Measurements from ENCODE around the gene NEURL3.

NEURL3 gene

DNA sequence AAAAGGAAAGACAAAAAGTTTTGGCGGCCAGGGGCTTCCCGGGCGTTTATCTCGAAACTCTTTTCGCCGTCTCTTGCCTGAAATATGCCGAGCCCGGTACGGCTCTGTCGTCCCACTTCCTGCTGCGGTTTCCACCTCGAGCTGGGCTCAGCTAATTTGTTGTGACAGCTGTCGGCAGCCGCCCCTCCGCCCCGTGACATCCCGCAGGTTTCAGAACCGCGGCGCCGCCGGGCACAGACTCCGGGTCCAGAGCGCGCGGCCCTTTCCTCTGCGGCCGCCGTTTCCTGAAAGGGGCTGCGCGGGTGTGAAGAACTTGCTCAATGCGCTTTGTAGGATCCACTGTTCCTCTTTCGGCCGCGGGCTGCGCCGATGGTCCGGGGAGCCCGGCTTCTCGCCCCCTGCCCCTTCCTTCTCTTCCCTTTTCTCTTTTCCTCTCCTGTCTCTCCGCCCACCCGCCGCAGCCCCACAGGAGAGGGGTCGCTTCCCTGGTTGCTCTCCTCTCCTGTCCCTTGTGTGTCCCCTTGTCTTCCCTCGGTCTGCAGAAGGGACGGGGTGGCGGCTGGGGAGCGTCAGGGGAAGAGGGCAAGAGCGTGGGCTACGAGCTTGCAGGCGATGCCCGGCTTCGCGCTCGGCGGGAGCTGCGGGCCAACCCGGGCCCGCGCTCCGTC is 32.0 kb upstream of the NEURL3 start (continued):
- TF ChIP-seq, protein P1, sequence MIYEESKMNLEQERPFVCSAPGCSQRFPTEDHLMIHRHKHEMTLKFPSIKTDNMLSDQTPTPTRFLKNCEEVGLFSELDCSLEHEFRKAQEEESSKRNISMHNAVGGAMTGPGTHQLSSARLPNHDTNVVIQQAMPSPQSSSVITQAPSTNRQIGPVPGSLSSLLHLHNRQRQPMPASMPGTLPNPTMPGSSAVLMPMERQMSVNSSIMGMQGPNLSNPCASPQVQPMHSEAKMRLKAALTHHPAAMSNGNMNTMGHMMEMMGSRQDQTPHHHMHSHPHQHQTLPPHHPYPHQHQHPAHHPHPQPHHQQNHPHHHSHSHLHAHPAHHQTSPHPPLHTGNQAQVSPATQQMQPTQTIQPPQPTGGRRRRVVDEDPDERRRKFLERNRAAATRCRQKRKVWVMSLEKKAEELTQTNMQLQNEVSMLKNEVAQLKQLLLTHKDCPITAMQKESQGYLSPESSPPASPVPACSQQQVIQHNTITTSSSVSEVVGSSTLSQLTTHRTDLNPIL (CRISPR knock-in tag; IDR thresholded peaks at IDR 0.05; ENCODE audit: low read depth) = no peak
- TF ChIP-seq GLIS3 (CRISPR knock-in tag; IDR thresholded peaks at IDR 0.05) (no peak), RARB (CRISPR knock-in tag; IDR thresholded peaks at IDR 0.05) (no peak)

DNA sequence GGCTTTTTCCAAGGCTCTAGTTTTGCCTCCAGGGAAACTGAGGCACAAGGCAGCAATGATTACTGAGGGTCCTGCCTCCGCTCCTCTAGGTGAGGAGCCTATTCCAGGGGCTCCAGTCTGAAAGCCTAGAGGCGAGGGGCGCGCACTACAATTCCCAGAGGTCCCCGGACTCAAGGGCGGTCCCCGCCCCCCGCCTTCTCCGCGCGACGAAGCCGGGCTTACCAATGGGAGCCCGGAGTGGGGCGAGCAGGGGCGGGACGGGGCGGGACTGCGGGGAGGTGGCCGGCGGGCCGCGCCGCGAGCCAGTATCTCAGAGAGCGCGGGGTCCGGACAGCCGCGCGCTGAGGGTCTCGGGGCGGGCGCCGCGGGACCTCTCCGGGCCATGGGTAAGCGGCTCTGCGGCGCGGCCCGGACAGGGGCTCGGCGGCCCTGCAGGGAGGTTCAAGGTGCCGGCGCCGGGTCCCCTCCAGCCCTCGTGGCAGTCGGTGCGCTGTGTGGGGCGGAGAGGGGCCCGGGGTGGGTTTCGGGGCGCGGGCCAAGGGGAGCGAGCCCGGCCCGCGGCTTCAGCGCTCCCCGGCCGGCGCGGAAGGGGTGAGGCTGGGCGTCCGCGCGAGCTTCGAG is 31.4 kb upstream of the NEURL3 start, which contains the start of gene ARID5A:
Gene ARID5A, plus strand, starts transcription at position 308 of the 621 bp plus-strand sequence. Its CDS starts 75 bp downstream, at position 383.
- ATAC-seq = peak; percentile 90
- TF ChIP-seq ZNF70 (CRISPR knock-in tag; IDR thresholded peaks at IDR 0.05) (no peak), BACH2 (CRISPR knock-in tag; IDR thresholded peaks at IDR 0.05; ENCODE audit: borderline replicate concordance) (no peak), ARNTL (CRISPR knock-in tag; IDR thresholded peaks at IDR 0.05; ENCODE audit: borderline replicate concordance, low read depth) (no peak), TOX (CRISPR knock-in tag; IDR thresholded peaks at IDR 0.05; ENCODE audit: borderline replicate concordance) (no peak), ESRRG (CRISPR knock-in tag; IDR thresholded peaks at IDR 0.05) (no peak), ZFP3 (CRISPR knock-in tag; IDR thresholded peaks at IDR 0.05) (no peak), TCF4 (CRISPR knock-in tag; IDR thresholded peaks at IDR 0.05; ENCODE audit: borderline replicate concordance) (no peak), SNAI2 (CRISPR knock-in tag; IDR thresholded peaks at IDR 0.05) (no peak), ZC3H10 (CRISPR knock-in tag; IDR thresholded peaks at IDR 0.05) (no peak), GLIS3 (CRISPR knock-in tag; IDR thresholded peaks at IDR 0.05) (no peak), ZFP30 (CRISPR knock-in tag; IDR thresholded peaks at IDR 0.05) (no peak), ZNF8 (CRISPR knock-in tag; IDR thresholded peaks at IDR 0.05) (no peak), OSR1 (CRISPR knock-in tag; IDR thresholded peaks at IDR 0.05) (no peak)
- TF ChIP-seq, protein P2, sequence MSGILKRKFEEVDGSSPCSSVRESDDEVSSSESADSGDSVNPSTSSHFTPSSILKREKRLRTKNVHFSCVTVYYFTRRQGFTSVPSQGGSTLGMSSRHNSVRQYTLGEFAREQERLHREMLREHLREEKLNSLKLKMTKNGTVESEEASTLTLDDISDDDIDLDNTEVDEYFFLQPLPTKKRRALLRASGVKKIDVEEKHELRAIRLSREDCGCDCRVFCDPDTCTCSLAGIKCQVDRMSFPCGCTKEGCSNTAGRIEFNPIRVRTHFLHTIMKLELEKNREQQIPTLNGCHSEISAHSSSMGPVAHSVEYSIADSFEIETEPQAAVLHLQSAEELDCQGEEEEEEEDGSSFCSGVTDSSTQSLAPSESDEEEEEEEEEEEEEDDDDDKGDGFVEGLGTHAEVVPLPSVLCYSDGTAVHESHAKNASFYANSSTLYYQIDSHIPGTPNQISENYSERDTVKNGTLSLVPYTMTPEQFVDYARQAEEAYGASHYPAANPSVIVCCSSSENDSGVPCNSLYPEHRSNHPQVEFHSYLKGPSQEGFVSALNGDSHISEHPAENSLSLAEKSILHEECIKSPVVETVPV (CRISPR knock-in tag; IDR thresholded peaks at IDR 0.05) = no peak
- TF ChIP-seq, protein P3, sequence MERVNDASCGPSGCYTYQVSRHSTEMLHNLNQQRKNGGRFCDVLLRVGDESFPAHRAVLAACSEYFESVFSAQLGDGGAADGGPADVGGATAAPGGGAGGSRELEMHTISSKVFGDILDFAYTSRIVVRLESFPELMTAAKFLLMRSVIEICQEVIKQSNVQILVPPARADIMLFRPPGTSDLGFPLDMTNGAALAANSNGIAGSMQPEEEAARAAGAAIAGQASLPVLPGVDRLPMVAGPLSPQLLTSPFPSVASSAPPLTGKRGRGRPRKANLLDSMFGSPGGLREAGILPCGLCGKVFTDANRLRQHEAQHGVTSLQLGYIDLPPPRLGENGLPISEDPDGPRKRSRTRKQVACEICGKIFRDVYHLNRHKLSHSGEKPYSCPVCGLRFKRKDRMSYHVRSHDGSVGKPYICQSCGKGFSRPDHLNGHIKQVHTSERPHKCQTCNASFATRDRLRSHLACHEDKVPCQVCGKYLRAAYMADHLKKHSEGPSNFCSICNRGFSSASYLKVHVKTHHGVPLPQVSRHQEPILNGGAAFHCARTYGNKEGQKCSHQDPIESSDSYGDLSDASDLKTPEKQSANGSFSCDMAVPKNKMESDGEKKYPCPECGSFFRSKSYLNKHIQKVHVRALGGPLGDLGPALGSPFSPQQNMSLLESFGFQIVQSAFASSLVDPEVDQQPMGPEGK (CRISPR knock-in tag; IDR thresholded peaks at IDR 0.05; ENCODE audit: borderline replicate concordance) = no peak
- TF ChIP-seq, protein P4, sequence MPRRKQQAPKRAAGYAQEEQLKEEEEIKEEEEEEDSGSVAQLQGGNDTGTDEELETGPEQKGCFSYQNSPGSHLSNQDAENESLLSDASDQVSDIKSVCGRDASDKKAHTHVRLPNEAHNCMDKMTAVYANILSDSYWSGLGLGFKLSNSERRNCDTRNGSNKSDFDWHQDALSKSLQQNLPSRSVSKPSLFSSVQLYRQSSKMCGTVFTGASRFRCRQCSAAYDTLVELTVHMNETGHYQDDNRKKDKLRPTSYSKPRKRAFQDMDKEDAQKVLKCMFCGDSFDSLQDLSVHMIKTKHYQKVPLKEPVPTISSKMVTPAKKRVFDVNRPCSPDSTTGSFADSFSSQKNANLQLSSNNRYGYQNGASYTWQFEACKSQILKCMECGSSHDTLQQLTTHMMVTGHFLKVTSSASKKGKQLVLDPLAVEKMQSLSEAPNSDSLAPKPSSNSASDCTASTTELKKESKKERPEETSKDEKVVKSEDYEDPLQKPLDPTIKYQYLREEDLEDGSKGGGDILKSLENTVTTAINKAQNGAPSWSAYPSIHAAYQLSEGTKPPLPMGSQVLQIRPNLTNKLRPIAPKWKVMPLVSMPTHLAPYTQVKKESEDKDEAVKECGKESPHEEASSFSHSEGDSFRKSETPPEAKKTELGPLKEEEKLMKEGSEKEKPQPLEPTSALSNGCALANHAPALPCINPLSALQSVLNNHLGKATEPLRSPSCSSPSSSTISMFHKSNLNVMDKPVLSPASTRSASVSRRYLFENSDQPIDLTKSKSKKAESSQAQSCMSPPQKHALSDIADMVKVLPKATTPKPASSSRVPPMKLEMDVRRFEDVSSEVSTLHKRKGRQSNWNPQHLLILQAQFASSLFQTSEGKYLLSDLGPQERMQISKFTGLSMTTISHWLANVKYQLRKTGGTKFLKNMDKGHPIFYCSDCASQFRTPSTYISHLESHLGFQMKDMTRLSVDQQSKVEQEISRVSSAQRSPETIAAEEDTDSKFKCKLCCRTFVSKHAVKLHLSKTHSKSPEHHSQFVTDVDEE (CRISPR knock-in tag; IDR thresholded peaks at IDR 0.05) = no peak
- TF ChIP-seq, protein P1 (CRISPR knock-in tag; IDR thresholded peaks at IDR 0.05; ENCODE audit: low read depth) = no peak

DNA sequence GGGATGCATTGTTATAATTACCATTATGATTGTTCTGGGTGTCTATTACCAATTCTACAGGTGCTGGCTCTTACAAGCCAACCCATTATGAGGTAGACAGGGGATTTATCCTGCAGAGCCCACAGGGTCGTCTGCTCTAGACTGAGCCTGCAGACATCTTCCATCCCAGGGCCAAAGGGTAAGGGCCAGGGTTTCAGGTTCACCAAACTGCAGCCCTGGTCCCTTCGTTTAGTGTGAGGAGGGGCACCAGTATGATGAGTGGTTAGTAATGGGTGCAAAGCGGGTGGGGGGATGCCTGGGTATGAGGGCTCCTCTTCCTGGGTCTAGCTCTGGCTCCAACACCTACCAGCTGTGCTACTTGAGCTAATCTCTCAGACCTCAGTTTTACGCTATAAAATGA is 30.2 kb upstream of the NEURL3 start:
- ATAC-seq = no peak
- no peak for TF ChIP-seq PPARA (CRISPR knock-in tag; IDR thresholded peaks at IDR 0.05; ENCODE audit: borderline replicate concordance)
- TF ChIP-seq, protein P5, sequence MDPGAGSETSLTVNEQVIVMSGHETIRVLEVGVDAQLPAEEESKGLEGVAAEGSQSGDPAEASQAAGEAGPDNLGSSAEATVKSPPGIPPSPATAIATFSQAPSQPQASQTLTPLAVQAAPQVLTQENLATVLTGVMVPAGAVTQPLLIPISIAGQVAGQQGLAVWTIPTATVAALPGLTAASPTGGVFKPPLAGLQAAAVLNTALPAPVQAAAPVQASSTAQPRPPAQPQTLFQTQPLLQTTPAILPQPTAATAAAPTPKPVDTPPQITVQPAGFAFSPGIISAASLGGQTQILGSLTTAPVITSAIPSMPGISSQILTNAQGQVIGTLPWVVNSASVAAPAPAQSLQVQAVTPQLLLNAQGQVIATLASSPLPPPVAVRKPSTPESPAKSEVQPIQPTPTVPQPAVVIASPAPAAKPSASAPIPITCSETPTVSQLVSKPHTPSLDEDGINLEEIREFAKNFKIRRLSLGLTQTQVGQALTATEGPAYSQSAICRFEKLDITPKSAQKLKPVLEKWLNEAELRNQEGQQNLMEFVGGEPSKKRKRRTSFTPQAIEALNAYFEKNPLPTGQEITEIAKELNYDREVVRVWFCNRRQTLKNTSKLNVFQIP (CRISPR knock-in tag; IDR thresholded peaks at IDR 0.05; ENCODE audit: borderline replicate concordance, low read depth) = no peak
- TF ChIP-seq TCF4 (CRISPR knock-in tag; IDR thresholded peaks at IDR 0.05; ENCODE audit: borderline replicate concordance) = no peak
- TF ChIP-seq, protein P1 (CRISPR knock-in tag; IDR thresholded peaks at IDR 0.05; ENCODE audit: low read depth) = no peak
- TF ChIP-seq, protein P4 (CRISPR knock-in tag; IDR thresholded peaks at IDR 0.05) = no peak
- TF ChIP-seq ISL1 (CRISPR knock-in tag; IDR thresholded peaks at IDR 0.05) = no peak
- TF ChIP-seq ZNF8 (CRISPR knock-in tag; IDR thresholded peaks at IDR 0.05) = no peak
- no peak for TF ChIP-seq OSR1 (CRISPR knock-in tag; IDR thresholded peaks at IDR 0.05)
- TF ChIP-seq SNAI2 (CRISPR knock-in tag; IDR thresholded peaks at IDR 0.05) = no peak
- TF ChIP-seq ZNF565 (CRISPR knock-in tag; conservative IDR thresholded peaks at IDR 0.05; ENCODE audit: low read depth) = no peak

Measured in SK-N-SH treated with all-trans-retinoic acid at 6 μM for 48 hours (cell line).